GM15510 (cell line): ENCODE results near the gene CD151.

Source experiments
- POLR2A ChIP-seq: IDR thresholded peaks from 3 replicates; pipeline ENCODE4 v1.6.1; 2011; ENCODE audit warnings: borderline replicate concordance; ENCODE audit not compliant: insufficient read length; ENCODE audit errors: extremely low read depth

Gene CD151

DNA sequence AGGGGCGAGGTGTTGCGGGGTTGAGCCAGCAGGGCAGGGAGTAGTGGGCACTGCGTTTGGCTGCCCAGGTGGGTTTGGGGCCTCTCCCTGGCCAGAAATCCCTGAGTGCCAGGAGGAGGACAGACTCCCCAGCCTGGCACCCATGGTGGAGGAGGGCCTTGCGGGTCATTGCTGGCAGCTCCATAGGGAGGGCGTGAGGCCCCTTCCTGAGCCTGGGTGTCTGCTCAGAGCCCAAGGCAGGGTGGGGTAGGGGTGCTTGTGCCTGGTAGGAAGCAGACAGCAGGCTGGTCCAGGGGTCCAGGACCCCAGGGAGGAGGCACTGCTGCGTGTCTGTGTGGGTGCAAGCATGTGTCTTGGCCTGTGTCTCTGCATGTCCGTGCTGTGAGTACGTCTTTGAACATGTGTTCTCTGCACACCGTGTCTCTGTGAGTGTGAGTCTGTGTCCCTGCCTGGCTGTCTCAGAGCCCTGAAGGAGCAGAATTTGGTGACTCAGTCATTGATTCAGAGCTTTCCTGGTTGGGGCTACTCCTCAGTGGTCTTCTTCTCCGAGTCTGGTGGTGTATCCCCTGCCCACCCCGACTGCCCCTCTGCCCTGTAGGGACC is 13.8 kb downstream of the CD151 start:
- TF ChIP-seq POLR2A, result no peak

- no peak for TF ChIP-seq POLR2A
These were observed 15.1 kb downstream of the CD151 start for GRCh38 chr11:847876-848275.

GRCh38 chr11:848380-848931 is 15.7 kb downstream of the CD151 start:
- no peak for TF ChIP-seq POLR2A

DNA sequence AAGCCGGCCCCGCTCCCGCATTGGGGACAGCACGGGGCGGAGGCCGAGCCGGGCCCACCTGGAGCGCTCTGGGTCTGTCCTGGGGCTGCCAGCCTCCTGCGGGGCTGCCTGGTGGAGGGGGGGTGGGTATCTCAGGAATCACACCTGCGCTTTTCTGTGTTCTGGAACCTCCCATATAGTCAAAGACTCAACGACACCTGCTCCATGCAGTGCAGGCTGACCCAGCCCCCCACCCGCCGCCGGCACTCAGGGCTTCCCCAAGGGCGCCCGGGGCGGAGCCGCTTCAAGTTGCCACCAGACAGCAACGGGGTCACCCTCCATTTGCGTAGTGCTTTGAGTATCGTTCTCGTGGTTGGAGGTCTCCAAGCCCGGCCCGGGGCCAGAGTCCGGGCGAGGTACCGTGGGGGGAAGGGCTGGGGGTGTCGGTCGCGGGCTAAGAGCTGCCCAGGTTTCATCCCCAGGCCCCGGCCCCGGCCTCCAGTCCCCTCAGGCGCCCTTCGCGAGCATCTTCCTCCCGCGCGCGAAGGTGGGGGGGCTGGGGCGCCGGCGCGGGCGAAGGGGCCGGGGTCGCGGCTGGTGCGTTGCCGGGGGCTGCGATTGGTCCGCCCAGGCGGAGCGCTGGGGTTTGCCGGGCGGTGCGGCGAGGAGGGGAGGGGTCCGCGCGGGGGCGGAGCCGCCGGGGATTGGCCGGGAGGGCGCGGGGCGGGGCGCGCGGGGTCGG is 16.5 kb downstream of the CD151 start:
- TF ChIP-seq POLR2A, result no peak

DNA sequence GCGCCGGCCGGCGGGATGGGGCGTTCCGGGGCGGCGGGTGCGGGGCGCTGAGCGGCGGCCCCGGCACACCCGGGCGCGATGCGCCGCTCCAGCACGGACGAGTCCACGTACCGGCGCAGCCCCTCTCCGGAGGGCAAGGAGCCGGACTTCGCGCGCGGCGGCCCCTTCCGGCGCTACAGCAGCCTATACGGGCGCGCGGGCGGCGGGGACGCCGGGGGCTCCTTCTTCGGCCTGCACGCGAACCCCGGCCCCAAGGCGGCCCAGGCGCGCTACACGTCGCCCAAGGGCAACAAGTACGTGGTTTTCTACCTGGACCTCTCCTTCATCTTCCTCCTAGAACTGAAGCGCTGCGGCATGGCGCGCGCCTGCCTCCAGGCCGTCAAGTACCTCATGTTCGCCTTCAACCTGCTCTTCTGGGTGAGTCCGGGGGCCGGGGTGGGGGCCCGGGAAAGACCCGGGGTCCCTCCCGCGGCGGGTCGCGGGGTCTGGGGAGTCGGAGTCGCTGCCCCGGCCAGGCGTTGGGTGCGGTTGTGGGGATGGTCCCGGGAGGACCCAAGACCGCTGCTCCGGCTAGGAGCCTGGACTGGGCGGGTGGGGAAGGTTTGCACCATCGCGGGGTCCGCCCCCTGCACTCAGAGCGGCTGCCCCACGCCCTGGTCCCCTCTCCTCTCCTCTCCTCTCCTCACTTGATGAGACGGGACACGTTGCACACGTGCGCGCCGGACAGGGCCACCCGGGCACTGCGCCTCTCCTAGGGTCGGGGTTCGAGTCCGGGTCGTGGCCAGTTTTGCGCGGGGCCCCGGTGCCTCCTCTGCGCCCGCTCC is 17.4 kb downstream of the CD151 start:
- no peak for TF ChIP-seq POLR2A

DNA sequence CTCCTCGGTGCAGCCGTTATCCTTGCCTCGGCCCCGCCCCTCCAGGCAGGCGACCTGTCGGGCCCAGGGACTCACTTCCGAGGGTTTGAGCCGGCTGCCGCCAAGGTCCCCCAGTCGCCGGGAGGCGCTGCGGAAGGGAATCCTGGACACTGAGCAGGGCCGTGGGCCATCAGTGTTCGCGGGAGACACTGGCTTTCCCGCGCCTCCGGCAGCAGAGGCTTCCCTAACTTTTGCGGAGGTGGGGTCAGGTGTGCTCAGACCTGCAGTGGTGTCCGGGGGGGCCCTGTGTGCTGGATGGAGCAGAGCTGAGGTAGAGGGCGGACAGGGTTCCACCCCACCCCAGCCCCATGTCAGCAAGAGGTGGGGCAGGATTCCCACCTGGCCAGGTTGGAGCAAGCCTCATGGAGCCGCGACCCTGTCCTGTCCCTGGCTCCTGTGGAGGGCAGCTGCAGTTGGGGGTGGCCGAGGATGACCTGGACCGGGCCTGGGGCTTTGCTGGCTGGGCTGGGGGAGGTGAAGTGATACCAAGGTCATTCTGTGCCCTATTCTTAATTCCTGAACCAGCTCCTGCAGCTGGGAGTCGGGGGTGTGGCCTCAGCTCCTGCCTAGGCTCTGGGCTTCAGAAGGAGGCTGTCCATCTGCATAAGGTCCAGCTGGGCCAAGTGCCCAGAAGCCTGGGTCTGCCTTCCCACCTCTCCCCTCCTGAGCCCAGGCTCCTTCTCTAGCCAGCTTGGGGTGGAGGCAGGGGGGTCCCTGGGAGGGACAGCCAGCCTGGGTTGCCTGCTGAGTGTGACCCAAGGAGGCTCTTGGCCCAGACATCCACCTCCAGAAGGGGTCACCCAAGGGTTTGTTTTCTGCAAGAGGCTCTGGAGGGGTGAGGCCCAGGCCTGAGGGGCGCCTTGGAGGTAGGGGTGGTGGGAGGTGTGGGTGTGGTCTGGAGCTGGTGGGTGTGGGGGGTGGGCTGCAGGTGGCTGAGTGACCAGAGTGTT is 18.3 kb downstream of the CD151 start:
- TF ChIP-seq POLR2A, result no peak

- no peak for TF ChIP-seq POLR2A
These were observed 20.0 kb downstream of the CD151 start for GRCh38 chr11:852762-853161.

DNA sequence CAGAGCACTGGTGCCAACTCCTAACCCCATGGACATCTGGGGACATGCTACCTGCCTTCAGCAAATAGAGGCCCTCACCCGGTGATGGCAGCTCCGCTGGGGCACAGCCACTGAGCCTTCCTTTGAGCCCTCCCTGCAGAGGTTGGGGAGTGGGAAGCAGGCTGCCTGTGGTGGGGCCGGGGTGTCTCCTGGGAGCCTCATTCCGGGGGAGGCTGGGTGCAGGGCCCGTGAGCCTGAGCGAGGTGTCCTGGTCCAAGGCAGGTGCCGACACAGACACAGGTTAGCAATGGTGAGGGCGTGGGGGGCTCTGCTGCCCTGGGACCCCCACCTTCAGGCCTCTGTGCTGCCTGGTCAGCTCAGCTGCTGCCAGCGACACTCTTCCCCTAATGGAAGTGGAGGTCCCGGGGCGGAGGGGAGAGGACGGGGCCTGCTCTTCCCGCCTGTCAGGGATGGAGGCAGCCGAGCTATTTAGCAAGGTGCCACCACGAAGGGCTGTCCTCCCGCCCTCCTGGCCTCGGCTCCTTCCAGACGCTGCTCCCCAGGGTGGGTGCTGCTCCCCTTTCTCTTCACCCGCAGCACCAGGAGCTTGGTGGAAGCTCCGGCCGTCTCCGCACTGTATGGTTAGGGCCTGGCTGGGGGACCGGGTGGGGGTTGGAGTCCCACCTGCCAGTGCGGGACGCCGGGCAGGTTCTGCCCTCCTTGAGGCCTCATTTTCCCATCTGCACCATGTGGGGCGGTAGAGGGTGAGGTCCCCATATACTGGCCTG is 21.1 kb downstream of the CD151 start:
- TF ChIP-seq POLR2A, result no peak

- TF ChIP-seq POLR2A, result no peak
These were observed 22.0 kb downstream of the CD151 start for GRCh38 chr11:854601-855329.

GRCh38 chr11:855330-855674 is 22.6 kb downstream of the CD151 start:
- no peak for TF ChIP-seq POLR2A

DNA sequence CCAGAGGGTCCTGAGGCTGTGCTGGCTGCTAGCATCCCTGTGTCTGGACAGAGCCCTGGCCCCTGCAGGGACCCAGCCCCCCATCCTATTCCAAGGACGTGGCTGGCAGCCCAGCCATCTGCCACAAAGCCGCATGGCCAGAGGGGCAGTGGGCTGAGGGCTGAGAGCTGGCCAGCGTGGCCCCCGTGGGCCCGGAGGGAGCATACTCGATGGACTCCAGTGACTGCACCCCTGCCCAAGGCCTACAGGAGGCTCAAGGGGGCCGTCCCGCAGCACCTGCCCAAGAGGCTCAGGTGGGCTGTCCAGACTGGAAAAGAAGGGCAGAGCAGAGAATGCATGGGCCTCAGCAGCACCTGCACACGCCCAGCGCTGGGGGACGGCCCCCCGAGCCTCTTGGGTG is 23.0 kb downstream of the CD151 start:
- TF ChIP-seq POLR2A, result no peak

- no peak for TF ChIP-seq POLR2A
These were observed 23.6 kb downstream of the CD151 start for GRCh38 chr11:856397-856796.
